K562 (cell line): ENCODE measurements around the gene DAB2IP. TPM values are rescaled to one million over a fixed set of nuclear protein-coding genes. Genes with fewer than 3 reads are reported as not detected.

Source experiments
- ATAC-seq: fragments of 200-7000 bp; cut with Tn5 transposase; 3 replicates; pipeline ENCODE4 v1.9.1; 2020; ENCODE audit warnings: moderate library complexity
- BruUV-seq: library from RNA; stranded (reverse); fragments of 400-500 nt; replicated peaks from 2 replicates; lab custom pipeline; 2021; lab: Mats Ljungman, UMichigan
- CTCF ChIA-PET: fragments of 300-600 bp; formaldehyde crosslinking; extraction: SDS; loops from one replicate; lab custom pipeline; 2021; ENCODE audit warnings: low intra/inter-chr PET ratio; lab: Yijun Ruan, JAX
- POLR2A ChIA-PET: fragments of 300-600, 350-650 bp; sonication (Branson Sonifier 250); formaldehyde crosslinking; extraction: SDS; loops from one replicate; lab custom pipeline; 2021; ENCODE audit warnings: antibody characterized with exemption, inconsistent platforms; lab: Yijun Ruan, JAX
- DNase-seq, 4 experiments: peaks; one replicate each; pipeline versions ENCODE4 v3.0.0 to v3.0.0-alpha.2; 2011 to 2018; ENCODE audit warnings: low spot score in 3 of 4, mixed read lengths in 3 of 4; ENCODE audit errors: extremely low read depth in 1 of 4
- FAIRE-seq: peaks from 2 replicates; lab custom pipeline; 2011; peaks lifted over from hg19 to GRCh38; lab: Jason Lieb, UNC
- H2AFZ ChIP-seq: 2 replicates; pipeline ENCODE4 v1.6.0; 2011; ENCODE audit warnings: low read depth, low read length, control low read depth, inconsistent platforms
- H3K27ac ChIP-seq: fragments of 200-600 bp; 3 replicates; pipeline ENCODE4 v1.8.0; 2011; ENCODE audit warnings: low read depth, mild to moderate bottlenecking, control low read depth, inconsistent platforms, low read length, moderate library complexity, mixed read lengths; ENCODE audit errors: extremely low read depth
- H3K27me3 ChIP-seq, 2 experiments: fragments of 300-600 bp in 1 of 2; 2 replicates in 1 of 2; 3 replicates in 1 of 2; pipeline versions ENCODE4 v1.6.0 to v1.8.0; 2011; ENCODE audit warnings: inconsistent platforms in 2 of 2, low read length in 2 of 2, mild to moderate bottlenecking in 1 of 2, mixed read lengths in 1 of 2, moderate library complexity in 1 of 2; ENCODE audit not compliant: control insufficient read depth in 2 of 2, insufficient read depth in 2 of 2
- H3K36me3 ChIP-seq: fragments of 300-600 bp; 3 replicates; pipeline ENCODE4 v1.8.0; 2011; ENCODE audit warnings: mild to moderate bottlenecking, low read length, inconsistent platforms; ENCODE audit not compliant: control insufficient read depth, insufficient read depth
- H3K4me1 ChIP-seq, 2 experiments: fragments of 200-600 bp in 1 of 2; replicated peaks in 1 of 2; 2 replicates in 1 of 2; 3 replicates in 1 of 2; pipeline versions ENCODE4 v1.5.1 to v1.8.0; 2011; ENCODE audit warnings: inconsistent platforms in 2 of 2, low read length in 2 of 2, mild to moderate bottlenecking in 1 of 2, mixed read lengths in 1 of 2, moderate library complexity in 1 of 2; ENCODE audit not compliant: control insufficient read depth in 2 of 2, insufficient read depth in 2 of 2
- H3K4me2 ChIP-seq: 2 replicates; pipeline ENCODE4 v1.6.1; 2011; ENCODE audit warnings: low read length, control low read depth, inconsistent platforms, mixed read lengths; ENCODE audit not compliant: insufficient read depth
- H3K4me3 ChIP-seq: fragments of 200-600 bp; sonication (generic), shearing (Covaris generic); 2 replicates; pipeline ENCODE4 v1.5.1; 2016; ENCODE audit warnings: control low read depth, inconsistent platforms
- H3K79me2 ChIP-seq: fragments of 200-600 bp; 3 replicates; pipeline ENCODE4 v1.8.0; 2011; ENCODE audit warnings: low read length, inconsistent platforms; ENCODE audit not compliant: control insufficient read depth, insufficient read depth
- H3K9ac ChIP-seq, 2 experiments: 2 replicates each; pipeline versions ENCODE4 v1.6.0 to v1.6.1; 2011; ENCODE audit warnings: low read depth in 2 of 2, low read length in 2 of 2, control low read depth in 1 of 2, inconsistent platforms in 1 of 2, mild to moderate bottlenecking in 1 of 2, mixed read lengths in 1 of 2; ENCODE audit not compliant: insufficient read depth in 1 of 2
- H3K9me1 ChIP-seq: one replicate; pipeline ENCODE4 v1.6.0; 2011; ENCODE audit warnings: inconsistent platforms, mild to moderate bottlenecking, low read length, moderate library complexity; ENCODE audit not compliant: control insufficient read depth, insufficient read depth
- H3K9me3 ChIP-seq: replicated peaks from 2 replicates; pipeline ENCODE4 v1.5.1; 2011; ENCODE audit warnings: low read depth, low read length, inconsistent platforms; ENCODE audit not compliant: control insufficient read depth, insufficient read depth
- H4K20me1 ChIP-seq: replicated peaks from 2 replicates; pipeline ENCODE4 v1.6.1; 2011; ENCODE audit warnings: low read length, inconsistent platforms, mixed read lengths; ENCODE audit not compliant: control insufficient read depth, insufficient read depth
- NR2C2 ChIP-seq, 2 experiments: fragments of 200-800 bp in 1 of 2; sonication (Bioruptor generic) in 1 of 2; sonication (generic) in 1 of 2; formaldehyde crosslinking in 1 of 2; IDR thresholded peaks; 2 replicates each; pipeline versions ENCODE4 v1.6.1 to v1.8.0; 2016 to 2022; ENCODE audit warnings: mild to moderate bottlenecking in 1 of 2, missing compliant biosample characterization in 1 of 2, missing genetic modification characterization in 1 of 2, missing genetic modification reagents in 1 of 2
- SPI1 ChIP-seq: IDR thresholded peaks from 2 replicates; pipeline ENCODE4 v1.6.1; 2011; ENCODE audit warnings: low read depth, low read length, control low read depth, borderline replicate concordance
- WGBS: fragments of 100-300 bp; shearing (Covaris generic); methylation state at CpG from one replicate; pipeline ENCODE4 v1.1.6; 2016; ENCODE audit warnings: low coverage, mixed read lengths; ENCODE audit not compliant: insufficient coverage; ENCODE audit errors: missing lambda C conversion rate; 5-methylcytosine and 5-hydroxymethylcytosine counted together
- in situ Hi-C: fragments of 300-500 bp; cut with MboI; formaldehyde crosslinking; loops from 4 replicates; pipeline ENCODE4 v1.15.0; 2018; ENCODE audit warnings: inconsistent platforms, mixed read lengths
- intact Hi-C: fragments of 100-400 bp; cut with micrococcal nuclease; formaldehyde crosslinking; loops from 2 replicates; pipeline ENCODE4 v1.14.2; 2022
- polyA plus RNA-seq, 8 experiments: library from polyadenylated mRNA; depleted of rRNA in 4 of 8; stranded (reverse) in 5 of 8; unstranded in 3 of 8; fragments of >200 nt; fragmentation: Nextera tagmentation in 2 of 8; fragmentation: Illumina TruSeq in 1 of 8; extraction: Ambion mirVana in 2 of 8; extraction: Trizol in 1 of 8; gene quantifications; 2 replicates each; pipeline versions ENCODE4 v1.2.1 to v1.2.3, GENCODE V29; 2011 to 2014; ENCODE audit warnings: inconsistent platforms in 1 of 8, missing spikeins in 1 of 8
- total RNA-seq, 7 experiments: library from RNA; depleted of rRNA in 6 of 7; stranded (reverse); fragments of >200 nt in 6 of 7; fragmentation: Illumina TruSeq in 2 of 7; extraction: Trizol in 2 of 7; gene quantifications; 2 replicates each; pipeline versions ENCODE4 v1.2.1 to v1.2.3, GENCODE V29; 2011 to 2021; ENCODE audit warnings: low replicate concordance in 1 of 7
- TF ChIP-seq, protein P1 (sequence below): sonication (generic); formaldehyde crosslinking; IDR thresholded peaks from 2 replicates; pipeline ENCODE4 v1.9.0; 2022; ENCODE audit warnings: mild to moderate bottlenecking, missing genetic modification reagents
- TF ChIP-seq, protein P2 (sequence below): fragments of 450-650 bp; IDR thresholded peaks from 2 replicates; pipeline ENCODE4 v1.6.1; 2016; ENCODE audit warnings: missing biosample characterization, missing genetic modification characterization

Gene DAB2IP
- total and polyA plus RNA-seq, 9 of the 15 experiments (the other 6 are each of a cell fraction or from before 2014, with no cell fraction given) = 0.04 to 0.31 (median 0.08) TPM; not detected in 5

DNA sequence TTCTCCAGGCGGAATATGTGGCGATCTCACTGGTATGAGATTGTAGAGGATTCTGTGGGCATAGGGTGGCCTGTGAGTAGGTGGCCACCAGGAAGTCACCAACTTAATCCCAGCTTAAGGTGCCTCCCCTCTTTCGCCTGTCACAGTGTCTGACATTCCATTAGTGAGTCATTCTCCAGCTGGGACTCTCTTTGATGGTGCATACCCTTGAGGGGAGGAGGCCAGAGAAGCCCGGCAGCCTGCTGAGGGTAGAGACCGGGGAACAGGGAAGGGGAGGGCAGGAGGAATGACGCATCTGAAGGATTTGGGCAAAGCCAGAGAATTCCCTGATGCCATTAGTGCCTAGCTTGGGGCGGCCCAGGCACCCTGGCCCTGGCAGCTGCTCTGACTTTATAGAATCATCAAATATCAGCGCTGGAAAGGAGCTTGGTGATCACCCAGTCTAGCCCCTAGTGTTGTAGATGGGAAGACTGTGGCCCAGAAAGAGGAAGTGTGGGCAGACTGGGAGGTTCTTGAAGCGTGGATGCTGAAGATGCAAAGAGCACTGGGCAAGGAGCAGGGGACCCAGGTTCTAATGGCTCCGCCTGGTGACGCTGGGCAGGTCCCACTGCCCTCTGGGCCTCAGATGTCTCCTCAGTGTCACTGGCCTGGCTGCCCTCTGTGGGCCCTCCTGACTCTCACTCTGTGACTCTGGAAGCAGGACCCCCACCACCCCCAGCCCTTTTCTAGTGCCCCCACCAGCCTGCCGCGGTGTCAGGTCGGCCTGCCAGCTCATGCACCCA is 41.4 kb downstream of the DAB2IP start:
- ATAC-seq = no peak
- no peaks in the 10 kb centered on the region for H3K36me3 ChIP-seq
- peaks cover 3 to 42% of the 10 kb centered on the region in 2 experiments; a peak in 4 of 5 replicates for H3K27me3 ChIP-seq
- no peaks in the 10 kb centered on the region for H3K9me3 ChIP-seq
- CTCF ChIA-PET = no interaction called here
- TF ChIP-seq SPI1 (peak; percentile 90), NR2C2 (CRISPR knock-in tag; IDR thresholded peaks at IDR 0.05) (no peak), NR2C2 (tag; IDR thresholded peaks at IDR 0.05) (no peak)
- TF ChIP-seq, protein P1, sequence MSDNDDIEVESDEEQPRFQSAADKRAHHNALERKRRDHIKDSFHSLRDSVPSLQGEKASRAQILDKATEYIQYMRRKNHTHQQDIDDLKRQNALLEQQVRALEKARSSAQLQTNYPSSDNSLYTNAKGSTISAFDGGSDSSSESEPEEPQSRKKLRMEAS (CRISPR knock-in tag) = no peak
- TF ChIP-seq, protein P2, sequence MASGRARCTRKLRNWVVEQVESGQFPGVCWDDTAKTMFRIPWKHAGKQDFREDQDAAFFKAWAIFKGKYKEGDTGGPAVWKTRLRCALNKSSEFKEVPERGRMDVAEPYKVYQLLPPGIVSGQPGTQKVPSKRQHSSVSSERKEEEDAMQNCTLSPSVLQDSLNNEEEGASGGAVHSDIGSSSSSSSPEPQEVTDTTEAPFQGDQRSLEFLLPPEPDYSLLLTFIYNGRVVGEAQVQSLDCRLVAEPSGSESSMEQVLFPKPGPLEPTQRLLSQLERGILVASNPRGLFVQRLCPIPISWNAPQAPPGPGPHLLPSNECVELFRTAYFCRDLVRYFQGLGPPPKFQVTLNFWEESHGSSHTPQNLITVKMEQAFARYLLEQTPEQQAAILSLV (tag) = no peak
- TF ChIP-seq, all 486 proteins: peak for 1
- intact Hi-C loops (loop anchor here (10.0 kb wide), 1 partner anchor 162 kb away; no protein-coding TSS in a partner anchor), in situ Hi-C loops (loop anchor here (25.0 kb wide), 1 partner anchor 645 kb away; no protein-coding TSS in a partner anchor)
- H3K4me2 ChIP-seq = no peak overlapping the region
- no peak overlapping the region for H2AFZ ChIP-seq
- no peaks in the 10 kb centered on the region for H3K4me1 ChIP-seq
- H4K20me1 ChIP-seq = peaks cover 22% of the 10 kb centered on the region; the same call in 1 of the 2 replicates
- H3K79me2 ChIP-seq = no peaks in the 10 kb centered on the region
- no TSS peak for BruUV-seq
- no peak for FAIRE-seq
- 1% methylated on average over 13 of the region's 14 CpGs for WGBS
- no peak for DNase-seq
- H3K4me3 ChIP-seq = no peak overlapping the region
- no peak overlapping the region; a peak in 1 of 4 replicates for H3K9ac ChIP-seq
- no peaks in the 10 kb centered on the region for H3K9me1 ChIP-seq
- H3K27ac ChIP-seq = no peak overlapping the region
- POLR2A ChIA-PET = interaction anchor here (1.2 kb wide), 1 partner anchor 9 kb away, joined by 4 read pairs; no protein-coding TSS in a partner anchor
